Osteoblast (primary cell): ENCODE results near the gene MIPOL1. TPM values are rescaled to one million over a fixed set of nuclear protein-coding genes. Genes with fewer than 3 reads are reported as not detected.

ENCODE experiments used
- DNase-seq: peaks from one replicate; pipeline ENCODE4 v3.0.0; 2011; ENCODE audit warnings: low spot score, mixed read lengths; ENCODE audit not compliant: insufficient read length; ENCODE audit errors: missing footprints
- H2AFZ ChIP-seq: 2 replicates; pipeline ENCODE4 v1.6.0; 2011; ENCODE audit warnings: mild to moderate bottlenecking, low read length
- H3K27ac ChIP-seq: 2 replicates; pipeline ENCODE4 v1.5.1; 2011; ENCODE audit warnings: mild to moderate bottlenecking, low read depth, low read length, moderate library complexity
- H3K27me3 ChIP-seq: 2 replicates; pipeline ENCODE4 v1.6.0; 2012; ENCODE audit warnings: mild to moderate bottlenecking, control low read depth, inconsistent platforms, low read length, moderate library complexity; ENCODE audit not compliant: insufficient read depth
- H3K36me3 ChIP-seq: 2 replicates; pipeline ENCODE4 v1.5.1; 2011; ENCODE audit warnings: mild to moderate bottlenecking, low read length, control low read depth, moderate library complexity; ENCODE audit not compliant: insufficient read depth
- H3K4me1 ChIP-seq: 2 replicates; pipeline ENCODE4 v1.5.1; 2011; ENCODE audit warnings: mild to moderate bottlenecking, low read length, control low read depth, moderate library complexity; ENCODE audit not compliant: insufficient read depth
- H3K4me2 ChIP-seq: 2 replicates; pipeline ENCODE4 v1.6.0; 2011; ENCODE audit warnings: mild to moderate bottlenecking, low read length; ENCODE audit not compliant: insufficient read depth
- H3K4me3 ChIP-seq: fragments of 200-600 bp; sonication (generic); 3 replicates; pipeline ENCODE4 v1.5.1; 2012; ENCODE audit warnings: mild to moderate bottlenecking, low read length, inconsistent platforms; ENCODE audit not compliant: insufficient read depth
- H3K79me2 ChIP-seq: 2 replicates; pipeline ENCODE4 v1.6.0; 2012; ENCODE audit warnings: mild to moderate bottlenecking, low read length, control low read depth, inconsistent platforms; ENCODE audit not compliant: insufficient read depth
- H3K9me3 ChIP-seq: 2 replicates; pipeline ENCODE4 v1.5.1; 2011; ENCODE audit warnings: low read depth, low read length, control low read depth
- H4K20me1 ChIP-seq: 2 replicates; pipeline ENCODE4 v1.6.0; 2012; ENCODE audit warnings: mild to moderate bottlenecking, low read length, control low read depth; ENCODE audit not compliant: insufficient read depth
- CTCF ChIP-seq: IDR thresholded peaks from 2 replicates; pipeline ENCODE4 v1.5.1; 2011; ENCODE audit warnings: mild to moderate bottlenecking, low read depth, low read length, moderate library complexity; ENCODE audit errors: extremely low read depth
- total RNA-seq: library from RNA; depleted of rRNA; stranded (reverse); fragments of >200 nt; gene quantifications from 2 replicates; pipeline ENCODE4 v1.2.3, GENCODE V29; 2012

MIPOL1 gene
- total RNA-seq, 1 donor, result 9.0 TPM

- Histone ChIP-seq H3K4me2 (no peak overlapping the region), H3K36me3 (no peaks in the 10 kb centered on the region), H2AFZ (no peak overlapping the region), H3K27ac (no peak overlapping the region), H3K9me3 (no peaks in the 10 kb centered on the region), H3K27me3 (no peaks in the 10 kb centered on the region), H4K20me1 (no peaks in the 10 kb centered on the region), H3K4me1 (no peaks in the 10 kb centered on the region), H3K4me3 (no peak overlapping the region), H3K79me2 (no peaks in the 10 kb centered on the region)
- TF ChIP-seq CTCF, result no peak
- no peak for DNase-seq
Observed at GRCh38 chr14:37417151-37417550, 219.4 kb downstream of the MIPOL1 start.

GRCh38 chr14:37417833-37418232 is 220.1 kb downstream of the MIPOL1 start:
- H3K4me1 ChIP-seq, result no peaks in the 10 kb centered on the region
- no peak overlapping the region for H3K27ac ChIP-seq
- DNase-seq, result no peak
- no peak overlapping the region for H3K4me2 ChIP-seq
- H4K20me1 ChIP-seq, result no peaks in the 10 kb centered on the region
- H3K79me2 ChIP-seq, result no peaks in the 10 kb centered on the region
- H3K9me3 ChIP-seq, result no peaks in the 10 kb centered on the region
- H2AFZ ChIP-seq, result no peak overlapping the region
- H3K4me3 ChIP-seq, result no peak overlapping the region
- no peak for TF ChIP-seq CTCF
- H3K27me3 ChIP-seq, result no peaks in the 10 kb centered on the region
- H3K36me3 ChIP-seq, result no peaks in the 10 kb centered on the region

- H4K20me1 ChIP-seq, result no peaks in the 10 kb centered on the region
- TF ChIP-seq CTCF, result no peak
Observed at GRCh38 chr14:37420622-37421021, 222.9 kb downstream of the MIPOL1 start.

GRCh38 chr14:37422319-37422718 is 224.6 kb downstream of the MIPOL1 start:
- no peak for TF ChIP-seq CTCF
- H3K4me2 ChIP-seq, result no peak overlapping the region
- no peaks in the 10 kb centered on the region for H3K9me3 ChIP-seq
- no peak overlapping the region for H2AFZ ChIP-seq
- H3K4me1 ChIP-seq, result no peaks in the 10 kb centered on the region
- DNase-seq, result no peak
- H3K36me3 ChIP-seq, result no peaks in the 10 kb centered on the region
- no peaks in the 10 kb centered on the region for H3K27me3 ChIP-seq
- H3K4me3 ChIP-seq, result no peak overlapping the region
- no peak overlapping the region for H3K27ac ChIP-seq
- H3K79me2 ChIP-seq, result no peaks in the 10 kb centered on the region
- no peaks in the 10 kb centered on the region for H4K20me1 ChIP-seq

More at GRCh38 chr14:37420622-37421021, 222.9 kb downstream of the MIPOL1 start:
- no peaks in the 10 kb centered on the region for H3K9me3 ChIP-seq
- no peaks in the 10 kb centered on the region for H3K27me3 ChIP-seq
- H3K4me2 ChIP-seq, result peak overlapping the region; percentile 26
- no peak overlapping the region for H2AFZ ChIP-seq
- no peaks in the 10 kb centered on the region for H3K79me2 ChIP-seq
- no peak overlapping the region for H3K27ac ChIP-seq
- DNase-seq, result no peak
- no peaks in the 10 kb centered on the region for H3K4me1 ChIP-seq
- H3K36me3 ChIP-seq, result no peaks in the 10 kb centered on the region
- no peak overlapping the region for H3K4me3 ChIP-seq
